Activated naive CD8-positive, alpha-beta T cell treated with anti-CD3 and anti-CD28 coated beads, Interleukin-2, amount 10 ng/mL, durations not matched to agents 7 days and 5 days (primary cell): Measurements from ENCODE around the gene DNAJC10. TPM values are rescaled to one million over a fixed set of nuclear protein-coding genes. Genes with fewer than 3 reads are reported as not detected.
"Not testable (repeated sequence)": the region's sequence is repeated elsewhere in the genome, so short reads cannot be mapped to it uniquely, and the experiment has no call there.

Experiments
- ATAC-seq: fragments of 150-1000 bp; cut with Tn5 transposase; one replicate; pipeline ENCODE4 v1.10.0; 2021; ENCODE audit warnings: low read depth, moderate library complexity
- POLR2A ChIA-PET: fragments of 350-600 bp; sonication (Branson Sonifier 250); formaldehyde crosslinking; loops from one replicate; lab custom pipeline; 2021; ENCODE audit warnings: antibody characterized with exemption; lab: Charles Lee
- DNase-seq: peaks from one replicate; pipeline ENCODE4 v3.0.0; 2021
- H3K27ac Mint-ChIP-seq: one replicate; pipeline ENCODE4 v1.8.0; 2022; ENCODE audit warnings: mild to moderate bottlenecking, mixed read lengths
- H3K27me3 Mint-ChIP-seq: one replicate; pipeline ENCODE4 v1.8.0; 2022; ENCODE audit warnings: mild to moderate bottlenecking, moderate library complexity, mixed read lengths
- H3K36me3 Mint-ChIP-seq: one replicate; pipeline ENCODE4 v1.8.0; 2021; ENCODE audit warnings: mild to moderate bottlenecking, mixed read lengths
- H3K4me1 Mint-ChIP-seq: one replicate; pipeline ENCODE4 v1.8.0; 2021; ENCODE audit warnings: mixed read lengths
- H3K4me3 Mint-ChIP-seq: one replicate; pipeline ENCODE4 v1.8.0; 2022; ENCODE audit warnings: mild to moderate bottlenecking, moderate library complexity, mixed read lengths
- H3K9me3 Mint-ChIP-seq: one replicate; pipeline ENCODE4 v1.8.0; 2021; ENCODE audit warnings: mixed read lengths
- total RNA-seq, 2 experiments: library from RNA; stranded (reverse); gene quantifications; one replicate each; pipeline ENCODE4 v1.2.3, GENCODE V29; 2021

The DNAJC10 gene
- total RNA-seq, 2 experiments from 2014 or later = 41.0 to 45.3 TPM

GRCh38 chr2:182779323-182779722 is 63.3 kb downstream of the DNAJC10 start:
- Mint-ChIP-seq H3K27me3 (no peaks in the 10 kb centered on the region), H3K27ac (no peak overlapping the region), H3K36me3 (peaks cover 15% of the 10 kb centered on the region), H3K4me1 (no peaks in the 10 kb centered on the region), H3K4me3 (no peak overlapping the region), H3K9me3 (peaks cover 3% of the 10 kb centered on the region)
- DNase-seq (no peak), ATAC-seq (no peak)
- POLR2A ChIA-PET = no interaction called here

GRCh38 chr2:182781099-182781498 is 65.0 kb downstream of the DNAJC10 start:
- H3K9me3 Mint-ChIP-seq, H3K27me3 Mint-ChIP-seq, H3K4me3 Mint-ChIP-seq, DNase-seq, ATAC-seq, H3K27ac Mint-ChIP-seq, POLR2A ChIA-PET, H3K4me1 Mint-ChIP-seq: not testable (repeated sequence)
- peaks cover 11% of the 10 kb centered on the region for H3K36me3 Mint-ChIP-seq

GRCh38 chr2:182782686-182783085 is 66.6 kb downstream of the DNAJC10 start:
- peaks cover 11% of the 10 kb centered on the region for H3K36me3 Mint-ChIP-seq
- H3K4me3 Mint-ChIP-seq, H3K27ac Mint-ChIP-seq, ATAC-seq, DNase-seq, POLR2A ChIA-PET, H3K9me3 Mint-ChIP-seq, H3K27me3 Mint-ChIP-seq, H3K4me1 Mint-ChIP-seq: not testable (repeated sequence)

GRCh38 chr2:182784058-182784706 is 68.1 kb downstream of the DNAJC10 start:
- no peaks in the 10 kb centered on the region for H3K27me3 Mint-ChIP-seq
- no peak for ATAC-seq

GRCh38 chr2:182784777-182785176 is 68.7 kb downstream of the DNAJC10 start:
- DNase-seq = no peak
- Mint-ChIP-seq H3K27ac (no peak overlapping the region), H3K9me3 (peaks cover 3% of the 10 kb centered on the region), H3K27me3 (no peaks in the 10 kb centered on the region), H3K4me3 (no peak overlapping the region), H3K36me3 (peaks cover 8% of the 10 kb centered on the region), H3K4me1 (peaks cover 1% of the 10 kb centered on the region)
- no peak for ATAC-seq
- POLR2A ChIA-PET = no interaction called here

More at GRCh38 chr2:182784058-182784706, 68.1 kb downstream of the DNAJC10 start:
- Mint-ChIP-seq H3K27ac (no peak overlapping the region), H3K4me1 (peaks cover 1% of the 10 kb centered on the region), H3K4me3 (no peak overlapping the region), H3K36me3 (peaks cover 8% of the 10 kb centered on the region), H3K9me3 (peaks cover 3% of the 10 kb centered on the region)
- no peak for DNase-seq
- POLR2A ChIA-PET = no interaction called here

- H3K36me3 Mint-ChIP-seq = no peaks in the 10 kb centered on the region
- no peaks in the 10 kb centered on the region for H3K9me3 Mint-ChIP-seq
- POLR2A ChIA-PET = no interaction called here
- DNase-seq = no peak
- peaks cover 11% of the 10 kb centered on the region for H3K27me3 Mint-ChIP-seq
- H3K4me3 Mint-ChIP-seq = no peak overlapping the region
- ATAC-seq = no peak
- H3K27ac Mint-ChIP-seq = no peak overlapping the region
- H3K4me1 Mint-ChIP-seq = no peaks in the 10 kb centered on the region
These were observed 76.4 kb downstream of the DNAJC10 start for GRCh38 chr2:182792441-182792840.

- POLR2A ChIA-PET = no interaction called here
- no peak overlapping the region for H3K27ac Mint-ChIP-seq
These were observed 82.7 kb downstream of the DNAJC10 start for GRCh38 chr2:182798736-182799135.

GRCh38 chr2:182804128-182804527 is 88.1 kb downstream of the DNAJC10 start:
- H3K36me3 Mint-ChIP-seq = no peaks in the 10 kb centered on the region
- POLR2A ChIA-PET = no interaction called here
- H3K27ac Mint-ChIP-seq = no peak overlapping the region
- H3K4me3 Mint-ChIP-seq = no peak overlapping the region
- no peaks in the 10 kb centered on the region for H3K9me3 Mint-ChIP-seq
- no peaks in the 10 kb centered on the region for H3K4me1 Mint-ChIP-seq
- peaks cover 19% of the 10 kb centered on the region for H3K27me3 Mint-ChIP-seq
- DNase-seq = no peak
- ATAC-seq = no peak

More at GRCh38 chr2:182798736-182799135, 82.7 kb downstream of the DNAJC10 start:
- Mint-ChIP-seq H3K27me3 (peaks cover 33% of the 10 kb centered on the region), H3K9me3 (no peaks in the 10 kb centered on the region), H3K4me3 (no peak overlapping the region), H3K4me1 (no peaks in the 10 kb centered on the region), H3K36me3 (no peaks in the 10 kb centered on the region)
- no peak for DNase-seq
- no peak for ATAC-seq

GRCh38 chr2:182807319-182807718 is 91.3 kb downstream of the DNAJC10 start:
- DNase-seq (no peak), ATAC-seq (no peak)
- no peak overlapping the region for H3K4me3 Mint-ChIP-seq
- peaks cover 12% of the 10 kb centered on the region for H3K27me3 Mint-ChIP-seq
- no peaks in the 10 kb centered on the region for H3K4me1 Mint-ChIP-seq
- POLR2A ChIA-PET = no interaction called here
- no peaks in the 10 kb centered on the region for H3K9me3 Mint-ChIP-seq
- no peaks in the 10 kb centered on the region for H3K36me3 Mint-ChIP-seq
- H3K27ac Mint-ChIP-seq = no peak overlapping the region

- H3K27me3 Mint-ChIP-seq = peaks cover 14% of the 10 kb centered on the region
- H3K4me3 Mint-ChIP-seq = no peak overlapping the region
- H3K36me3 Mint-ChIP-seq = no peaks in the 10 kb centered on the region
- no peak for ATAC-seq
- no peak overlapping the region for H3K27ac Mint-ChIP-seq
- H3K4me1 Mint-ChIP-seq = no peaks in the 10 kb centered on the region
- no peak for DNase-seq
- H3K9me3 Mint-ChIP-seq = no peaks in the 10 kb centered on the region
- POLR2A ChIA-PET = no interaction called here
These were observed 94.0 kb downstream of the DNAJC10 start for GRCh38 chr2:182810087-182810486.

GRCh38 chr2:182814380-182814779 is 98.3 kb downstream of the DNAJC10 start:
- H3K4me1 Mint-ChIP-seq = no peaks in the 10 kb centered on the region
- H3K9me3 Mint-ChIP-seq = no peaks in the 10 kb centered on the region
- DNase-seq = no peak
- no peak overlapping the region for H3K27ac Mint-ChIP-seq
- no peak for ATAC-seq
- no peaks in the 10 kb centered on the region for H3K36me3 Mint-ChIP-seq
- POLR2A ChIA-PET = no interaction called here
- H3K27me3 Mint-ChIP-seq = peaks cover 21% of the 10 kb centered on the region
- H3K4me3 Mint-ChIP-seq = no peak overlapping the region

- no peaks in the 10 kb centered on the region for H3K9me3 Mint-ChIP-seq
- H3K36me3 Mint-ChIP-seq = no peaks in the 10 kb centered on the region
- ATAC-seq (no peak), DNase-seq (no peak)
- POLR2A ChIA-PET = no interaction called here
- H3K4me1 Mint-ChIP-seq = no peaks in the 10 kb centered on the region
- H3K27me3 Mint-ChIP-seq = peaks cover 19% of the 10 kb centered on the region
- no peak overlapping the region for H3K27ac Mint-ChIP-seq
- no peak overlapping the region for H3K4me3 Mint-ChIP-seq
These were observed 98.7 kb downstream of the DNAJC10 start for GRCh38 chr2:182814804-182815203.

GRCh38 chr2:182816866-182817265 is 100.8 kb downstream of the DNAJC10 start:
- H3K9me3 Mint-ChIP-seq = no peaks in the 10 kb centered on the region
- H3K27ac Mint-ChIP-seq = no peak overlapping the region
- peaks cover 14% of the 10 kb centered on the region for H3K27me3 Mint-ChIP-seq
- ATAC-seq (no peak), DNase-seq (no peak)
- H3K4me1 Mint-ChIP-seq = no peaks in the 10 kb centered on the region
- POLR2A ChIA-PET = no interaction called here
- no peaks in the 10 kb centered on the region for H3K36me3 Mint-ChIP-seq
- H3K4me3 Mint-ChIP-seq = no peak overlapping the region

- no peaks in the 10 kb centered on the region for H3K9me3 Mint-ChIP-seq
- POLR2A ChIA-PET = no interaction called here
- ATAC-seq = no peak
- H3K27ac Mint-ChIP-seq = no peak overlapping the region
- peaks cover 21% of the 10 kb centered on the region for H3K27me3 Mint-ChIP-seq
- no peak for DNase-seq
- no peaks in the 10 kb centered on the region for H3K4me1 Mint-ChIP-seq
- H3K36me3 Mint-ChIP-seq = no peaks in the 10 kb centered on the region
- H3K4me3 Mint-ChIP-seq = no peak overlapping the region
These were observed 101.5 kb downstream of the DNAJC10 start for GRCh38 chr2:182817558-182817957.
